GM19395 (cell line): ENCODE data around the gene TTC23.

ENCODE experiments used
- ATAC-seq: cut with Tn5 transposase; IDR thresholded peaks from one replicate; pipeline ENCODE4 v1.9.1; 2021; ENCODE audit warnings: mild to moderate bottlenecking, moderate library complexity; ENCODE audit not compliant: unreplicated experiment

TTC23 gene

DNA sequence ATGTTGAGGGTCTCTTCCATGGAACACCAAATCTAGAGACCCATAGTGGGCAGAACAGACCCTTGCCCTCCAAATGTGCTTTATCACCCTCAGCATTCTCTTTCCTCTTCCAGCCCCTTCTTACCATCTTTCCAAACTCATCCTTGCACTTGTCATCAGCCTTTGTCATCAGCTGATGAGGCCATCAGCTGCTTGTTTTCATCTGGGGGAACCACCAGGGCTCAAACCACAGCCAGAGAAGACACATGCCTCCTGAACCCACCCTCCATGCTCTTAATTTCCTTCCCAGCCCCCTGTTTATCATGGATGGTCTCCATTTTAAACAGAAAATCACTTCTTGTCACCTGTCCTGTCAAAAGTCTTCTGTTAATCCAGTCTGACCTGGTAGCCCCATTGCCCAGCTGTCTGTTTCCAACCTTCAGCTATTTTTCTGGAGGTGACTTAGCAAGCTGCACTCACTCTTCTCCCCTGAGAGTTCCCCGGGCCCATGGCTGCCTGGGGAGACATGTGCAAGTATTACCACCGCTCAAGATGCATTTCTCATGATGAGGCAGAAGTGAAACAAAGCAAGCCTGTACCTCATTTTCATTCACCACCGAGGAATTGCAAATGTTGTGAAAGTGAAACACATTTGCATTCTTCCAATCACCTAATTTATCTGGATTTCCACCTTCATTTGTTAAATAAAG is 159.2 kb downstream of the TTC23 start:
- ATAC-seq, result peak; percentile 100

- ATAC-seq, result no peak
These were observed 161.9 kb downstream of the TTC23 start for GRCh38 chr15:99087405-99087943.

GRCh38 chr15:99086327-99086667 is 163.1 kb downstream of the TTC23 start:
- no peak for ATAC-seq
